ENCODE data around the gene PHYKPL.

Gene PHYKPL

GRCh38 chr5:178223196-178223773, 9.3 kb downstream of the PHYKPL start:
- DNase-seq (ENCODE audit: low read depth in 2 of 2), result no peak

- DNase-seq (ENCODE audit: low read depth in 2 of 2), result no peak
These were observed 10.3 kb downstream of the PHYKPL start for GRCh38 chr5:178222292-178222691.

- DNase-seq (ENCODE audit: low read depth in 2 of 2), result no peak
These were observed 10.7 kb downstream of the PHYKPL start for GRCh38 chr5:178221853-178222252.

- DNase-seq (ENCODE audit: low read depth in 2 of 2), result no peak
These were observed 11.3 kb downstream of the PHYKPL start for GRCh38 chr5:178221282-178221681.

GRCh38 chr5:178218827-178219226, 13.8 kb downstream of the PHYKPL start:
- no peak for DNase-seq (ENCODE audit: low read depth in 2 of 2)

- no peak for DNase-seq (ENCODE audit: low read depth in 2 of 2)
These were observed 14.3 kb downstream of the PHYKPL start for GRCh38 chr5:178218237-178218776.

- DNase-seq (ENCODE audit: low read depth in 2 of 2), result no peak
These were observed 15.8 kb downstream of the PHYKPL start for GRCh38 chr5:178216779-178217178.

- no peak for DNase-seq (ENCODE audit: low read depth in 2 of 2)
These were observed 16.5 kb downstream of the PHYKPL start for GRCh38 chr5:178216088-178216534.

- DNase-seq (ENCODE audit: low read depth in 2 of 2), result no peak
These were observed 17.2 kb downstream of the PHYKPL start for GRCh38 chr5:178215280-178216002.

GRCh38 chr5:178214160-178214803, 18.3 kb downstream of the PHYKPL start:
- no peak for DNase-seq (ENCODE audit: low read depth in 2 of 2)

- no peak for DNase-seq (ENCODE audit: low read depth in 2 of 2)
These were observed 18.9 kb downstream of the PHYKPL start for GRCh38 chr5:178213748-178214151.

- no peak for DNase-seq (ENCODE audit: low read depth in 2 of 2)
These were observed 19.6 kb downstream of the PHYKPL start for GRCh38 chr5:178213003-178213461.

- no peak for DNase-seq (ENCODE audit: low read depth in 2 of 2)
These were observed 20.2 kb downstream of the PHYKPL start for GRCh38 chr5:178212241-178213002.

- no peak for DNase-seq (ENCODE audit: low read depth in 2 of 2)
These were observed 21.2 kb downstream of the PHYKPL start for GRCh38 chr5:178211095-178212048.

- no peak for DNase-seq (ENCODE audit: low read depth in 2 of 2)
These were observed 21.9 kb downstream of the PHYKPL start for GRCh38 chr5:178210686-178211085.

- no peak for DNase-seq (ENCODE audit: low read depth in 2 of 2)
These were observed 22.5 kb downstream of the PHYKPL start for GRCh38 chr5:178210073-178210535.

- no peak for DNase-seq (ENCODE audit: low read depth in 2 of 2)
These were observed 23.1 kb downstream of the PHYKPL start for GRCh38 chr5:178209334-178210072.

GRCh38 chr5:178208540-178209227, 23.9 kb downstream of the PHYKPL start:
- DNase-seq (ENCODE audit: low read depth in 2 of 2), result no peak

GRCh38 chr5:178207917-178208280, 24.7 kb downstream of the PHYKPL start:
- no peak for DNase-seq (ENCODE audit: low read depth in 2 of 2)
